ENCODE data around the gene BMAL1. TPM values are rescaled to one million over a fixed set of nuclear protein-coding genes. Genes with fewer than 3 reads are reported as not detected.
A peak's percentile ranks its signal among the peaks of the same experiment; 100 is the strongest.

The BMAL1 gene
- total and polyA plus RNA-seq, 11 donors: 5.7 to 18.2 (median 11.7) TPM

- Histone ChIP-seq H3K27me3 (no peaks in the 10 kb centered on the region), H3K4me3 (no peak overlapping the region), H3K36me3 (peaks cover 0 to 12% (median 0%) of the 10 kb centered on the region in 9 donors), H3K4me1 (peaks cover 0 to 36% (median 11%) of the 10 kb centered on the region in 12 donors), H3K27ac (no peak overlapping the region), H3K9me3 (no peaks in the 10 kb centered on the region)
- peak in 3 of 4 donors; percentile 34 to 62 (median 56) for ATAC-seq
- WGBS, 4 donors: 42 to 61% (median 57%) methylated on average over 5 of the region's 5 CpGs
- TF ChIP-seq, protein P1, sequence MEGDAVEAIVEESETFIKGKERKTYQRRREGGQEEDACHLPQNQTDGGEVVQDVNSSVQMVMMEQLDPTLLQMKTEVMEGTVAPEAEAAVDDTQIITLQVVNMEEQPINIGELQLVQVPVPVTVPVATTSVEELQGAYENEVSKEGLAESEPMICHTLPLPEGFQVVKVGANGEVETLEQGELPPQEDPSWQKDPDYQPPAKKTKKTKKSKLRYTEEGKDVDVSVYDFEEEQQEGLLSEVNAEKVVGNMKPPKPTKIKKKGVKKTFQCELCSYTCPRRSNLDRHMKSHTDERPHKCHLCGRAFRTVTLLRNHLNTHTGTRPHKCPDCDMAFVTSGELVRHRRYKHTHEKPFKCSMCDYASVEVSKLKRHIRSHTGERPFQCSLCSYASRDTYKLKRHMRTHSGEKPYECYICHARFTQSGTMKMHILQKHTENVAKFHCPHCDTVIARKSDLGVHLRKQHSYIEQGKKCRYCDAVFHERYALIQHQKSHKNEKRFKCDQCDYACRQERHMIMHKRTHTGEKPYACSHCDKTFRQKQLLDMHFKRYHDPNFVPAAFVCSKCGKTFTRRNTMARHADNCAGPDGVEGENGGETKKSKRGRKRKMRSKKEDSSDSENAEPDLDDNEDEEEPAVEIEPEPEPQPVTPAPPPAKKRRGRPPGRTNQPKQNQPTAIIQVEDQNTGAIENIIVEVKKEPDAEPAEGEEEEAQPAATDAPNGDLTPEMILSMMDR (IDR thresholded peaks at IDR 0.05): peak in 1 of 12 donors; percentile 22
- no peak for TF ChIP-seq POLR2A (IDR thresholded peaks at IDR 0.05)
- no peak for DNase-seq
- intact Hi-C loops (cut with DNase I): no loop called here
These were observed 47.1 kb downstream of the BMAL1 start for GRCh38 chr11:13324709-13325108.

- no peak for ATAC-seq
- H3K4me1 ChIP-seq: peaks cover 0 to 53% (median 24%) of the 10 kb centered on the region in 12 donors
- no peak overlapping the region for H3K4me3 ChIP-seq
- H3K27me3 ChIP-seq: no peaks in the 10 kb centered on the region
- no peak for DNase-seq
- H3K9me3 ChIP-seq: no peaks in the 10 kb centered on the region
- no peak overlapping the region for H3K27ac ChIP-seq
- intact Hi-C loops (cut with DNase I): no loop called here
- H3K36me3 ChIP-seq: peaks cover 0 to 7% (median 0%) of the 10 kb centered on the region in 9 donors
- 60 to 71% (median 65%) methylated on average over 4 of the region's 4 CpGs for WGBS, 4 donors
- TF ChIP-seq POLR2A (IDR thresholded peaks at IDR 0.05): no peak
These were observed 49.8 kb downstream of the BMAL1 start for GRCh38 chr11:13327421-13327820.

DNA sequence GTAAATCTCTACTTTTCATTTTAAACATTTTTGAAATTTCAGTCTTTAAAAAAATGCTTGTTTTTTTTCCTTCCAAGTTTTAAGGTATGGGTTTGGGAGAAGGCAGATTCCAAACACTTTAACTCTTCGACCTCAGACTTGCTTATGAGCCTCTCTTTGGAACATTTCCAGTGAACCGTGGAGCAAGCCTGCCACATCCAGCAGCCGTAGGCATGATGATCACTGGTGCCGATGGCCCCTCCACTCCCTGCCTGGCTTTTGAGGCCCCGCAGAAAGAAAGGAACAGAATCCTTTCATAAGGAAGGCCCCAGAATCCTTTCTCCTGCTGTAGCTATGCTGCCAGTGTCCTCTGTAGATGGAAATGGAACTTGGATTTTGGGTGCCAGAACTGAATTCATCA, 50.7 kb downstream of the BMAL1 start:
- no peak for DNase-seq
- peaks cover 0 to 62% (median 27%) of the 10 kb centered on the region in 12 donors for H3K4me1 ChIP-seq

DNA sequence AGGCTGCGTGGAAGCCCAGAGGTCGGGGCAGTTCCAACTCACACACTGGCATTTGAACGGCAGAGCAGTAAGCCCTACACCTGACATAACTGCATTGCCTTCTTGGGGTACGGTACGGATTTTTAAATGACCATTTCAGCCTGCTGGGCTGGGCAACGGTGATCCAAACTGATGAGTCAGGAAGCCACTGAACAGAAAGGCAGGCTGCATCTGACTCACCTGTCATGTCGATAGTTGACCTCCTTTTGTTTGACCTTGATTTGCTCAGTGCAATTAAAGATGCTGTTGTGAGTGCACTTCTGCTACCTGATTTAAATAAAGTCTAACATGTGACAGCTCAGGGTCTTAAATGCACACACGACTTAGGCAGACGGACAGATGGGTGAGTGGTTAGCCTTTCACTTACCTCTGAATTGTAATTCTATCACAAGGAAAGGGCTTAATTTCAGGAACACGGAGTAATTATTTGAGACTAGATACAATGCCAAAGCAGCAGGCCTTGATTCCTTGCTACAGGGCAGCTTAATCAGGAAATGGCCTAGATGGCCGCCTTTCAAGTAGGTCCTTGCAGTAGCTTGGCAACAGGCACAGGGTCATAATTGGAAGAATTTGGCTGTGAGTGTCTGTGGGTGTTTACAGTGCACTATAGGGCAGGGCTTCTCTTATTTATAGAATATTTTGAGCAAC, 52.2 kb downstream of the BMAL1 start:
- no peak for TF ChIP-seq POLR2A (IDR thresholded peaks at IDR 0.05)
- TF ChIP-seq, protein P1 (IDR thresholded peaks at IDR 0.05): no peak
- WGBS, 4 donors: 59 to 72% (median 66%) methylated on average over 10 to 11 of the region's 11 CpGs
- Histone ChIP-seq H3K36me3 (peaks cover 0 to 6% (median 0%) of the 10 kb centered on the region in 9 donors), H3K27ac (peak overlapping the region in 5 of 12 donors; percentile 8 to 47 (median 30)), H3K27me3 (no peaks in the 10 kb centered on the region), H3K9me3 (no peaks in the 10 kb centered on the region), H3K4me3 (no peak overlapping the region), H3K4me1 (peaks cover 0 to 71% (median 28%) of the 10 kb centered on the region in 12 donors)
- ATAC-seq: peak; percentile 87 to 96 (median 90)
- intact Hi-C loops (cut with DNase I): loop anchor here in 6 of 10 donors (2.0 to 10.0 kb wide), 3 partner anchors 53 to 55 kb away; partner anchors contain the start of gene BMAL1 (in 6 of the 6)
- peak in 2 of 5 donors; percentile 46 to 56 for DNase-seq

More for the DNA sequence above, 50.7 kb downstream of the BMAL1 start:
- H3K4me3 ChIP-seq: no peak overlapping the region
- H3K36me3 ChIP-seq: peaks cover 0 to 6% (median 0%) of the 10 kb centered on the region in 9 donors
- WGBS, 4 donors: 80 to 87% (median 85%) methylated on average over 5 of the region's 5 CpGs
- H3K9me3 ChIP-seq: no peaks in the 10 kb centered on the region
- no peak overlapping the region for H3K27ac ChIP-seq
- TF ChIP-seq, protein P1 (IDR thresholded peaks at IDR 0.05): no peak
- TF ChIP-seq POLR2A (IDR thresholded peaks at IDR 0.05): no peak
- intact Hi-C loops (cut with DNase I): loop anchor here in 1 of 10 donors (1.0 kb wide), 1 partner anchor 23 kb away; no protein-coding TSS in a partner anchor
- ATAC-seq: no peak
- H3K27me3 ChIP-seq: no peaks in the 10 kb centered on the region
